GM21619 (cell line): ENCODE results near the gene TLK1.
"Not testable (repeated sequence)": the region's sequence is repeated elsewhere in the genome, so short reads cannot be mapped to it uniquely, and the experiment has no call there.

ENCODE experiments used
- ATAC-seq: cut with Tn5 transposase; IDR thresholded peaks from one replicate; pipeline ENCODE4 v1.9.1; 2021; ENCODE audit not compliant: unreplicated experiment

The TLK1 gene

GRCh38 chr2:171169839-171170238, 9.1 kb upstream of the TLK1 start:
- no peak for ATAC-seq

GRCh38 chr2:171169333-171169732, 8.6 kb upstream of the TLK1 start:
- no peak for ATAC-seq

DNA sequence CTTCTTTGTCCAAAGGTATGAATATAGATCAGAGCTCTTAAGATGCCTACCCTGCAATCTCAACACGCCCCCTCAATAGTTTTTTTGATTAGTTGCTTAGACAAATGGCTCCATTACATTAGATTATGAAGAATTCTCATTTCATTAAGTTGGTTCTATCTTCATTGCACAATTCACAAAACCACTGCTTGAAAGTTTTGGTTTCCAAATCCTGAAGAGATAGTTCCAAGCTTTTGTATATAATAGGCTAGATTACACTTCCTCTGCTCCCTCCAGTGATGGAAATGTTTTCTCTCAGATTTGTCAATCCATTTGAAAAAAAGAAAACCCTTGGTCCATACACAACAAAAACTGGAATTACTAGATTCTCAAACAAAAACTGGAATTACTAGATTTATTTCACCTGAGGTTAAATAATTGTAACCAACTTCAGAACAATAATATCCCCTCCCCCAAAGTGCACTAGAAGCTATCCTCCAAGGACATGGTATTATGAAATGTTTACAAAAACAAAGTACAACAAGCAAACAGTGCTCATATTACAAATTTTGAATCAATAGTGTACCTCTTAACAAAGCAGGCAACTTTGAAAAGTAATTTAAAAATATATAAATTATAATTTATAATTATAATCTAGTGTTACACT, 6.8 kb upstream of the TLK1 start:
- ATAC-seq = no peak

DNA sequence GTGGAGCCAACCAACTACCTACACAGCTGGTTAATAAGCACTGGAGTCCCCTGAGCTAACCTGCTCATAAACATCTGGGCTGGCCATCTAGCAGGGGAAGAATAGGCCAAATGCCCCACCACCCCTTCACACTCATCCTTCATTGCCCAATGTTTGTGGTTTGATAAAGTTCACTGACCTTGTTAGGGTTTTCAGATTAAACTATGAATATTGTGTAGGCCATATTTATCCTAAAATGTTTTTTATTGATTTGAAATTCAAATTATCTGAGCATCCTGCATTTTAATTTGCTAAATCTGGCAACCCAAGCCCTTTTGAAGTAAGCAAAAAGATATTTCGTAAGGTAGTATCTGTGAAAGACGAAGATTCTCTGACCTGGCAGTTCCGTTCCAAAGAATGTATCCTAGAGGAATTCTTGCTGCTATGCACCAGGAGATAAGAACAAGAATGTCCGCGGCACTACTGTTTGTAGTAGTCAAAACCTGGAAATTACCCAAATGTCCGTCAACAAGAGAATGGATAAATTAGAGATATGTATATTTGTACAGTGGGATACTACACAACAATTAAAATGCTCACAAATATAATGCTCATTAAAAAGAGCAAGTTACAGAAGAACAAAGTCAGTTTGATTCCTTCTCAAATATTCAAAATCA, 5.8 kb upstream of the TLK1 start:
- no peak for ATAC-seq

GRCh38 chr2:171165967-171166327, 5.3 kb upstream of the TLK1 start:
- no peak for ATAC-seq

GRCh38 chr2:171163261-171163660, 2.6 kb upstream of the TLK1 start:
- ATAC-seq = no peak

GRCh38 chr2:171162522-171163197, 2.0 kb upstream of the TLK1 start:
- not testable (repeated sequence) for ATAC-seq

GRCh38 chr2:171160956-171161740, 455 bp upstream of the TLK1 start:
- ATAC-seq = peak; percentile 58

DNA sequence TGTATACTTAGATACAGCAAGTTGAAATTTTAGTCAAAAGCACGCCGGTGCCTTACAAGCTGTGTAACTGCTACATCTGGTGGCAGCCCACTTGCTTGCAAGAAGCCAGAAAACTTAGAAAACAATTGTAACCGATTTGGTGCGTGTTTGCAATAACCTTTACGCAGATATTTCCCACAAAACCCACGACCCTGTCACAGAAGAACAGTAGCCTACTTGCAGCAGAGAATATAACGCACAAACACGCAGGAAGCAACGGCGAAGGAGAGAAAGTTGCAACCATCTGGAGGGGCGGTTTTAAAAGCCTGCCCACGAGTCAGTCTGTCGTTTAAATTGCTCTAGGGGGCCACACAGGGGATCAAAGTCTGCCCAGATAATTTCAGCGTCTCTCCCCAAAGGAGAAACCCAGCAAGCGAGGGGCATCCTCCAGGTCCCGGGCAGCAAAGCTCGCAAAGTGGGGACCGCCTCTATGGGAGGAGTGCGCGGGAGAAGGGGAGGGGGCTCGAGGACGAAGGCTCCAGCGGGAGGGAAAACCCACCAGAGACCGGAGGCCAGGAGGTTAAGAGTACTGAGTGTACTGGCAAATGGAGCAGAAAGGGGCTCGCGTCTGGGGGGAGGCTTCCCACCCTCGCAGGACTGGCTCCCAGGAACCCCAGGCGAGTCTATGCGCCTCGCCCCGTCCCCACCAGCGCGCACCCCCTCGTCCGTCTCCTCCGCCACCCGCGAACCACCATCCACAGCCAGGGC, 1.1 kb downstream of the TLK1 start:
- ATAC-seq = peak; percentile 7

GRCh38 chr2:171158790-171159371, 1.8 kb downstream of the TLK1 start:
- no peak for ATAC-seq

DNA sequence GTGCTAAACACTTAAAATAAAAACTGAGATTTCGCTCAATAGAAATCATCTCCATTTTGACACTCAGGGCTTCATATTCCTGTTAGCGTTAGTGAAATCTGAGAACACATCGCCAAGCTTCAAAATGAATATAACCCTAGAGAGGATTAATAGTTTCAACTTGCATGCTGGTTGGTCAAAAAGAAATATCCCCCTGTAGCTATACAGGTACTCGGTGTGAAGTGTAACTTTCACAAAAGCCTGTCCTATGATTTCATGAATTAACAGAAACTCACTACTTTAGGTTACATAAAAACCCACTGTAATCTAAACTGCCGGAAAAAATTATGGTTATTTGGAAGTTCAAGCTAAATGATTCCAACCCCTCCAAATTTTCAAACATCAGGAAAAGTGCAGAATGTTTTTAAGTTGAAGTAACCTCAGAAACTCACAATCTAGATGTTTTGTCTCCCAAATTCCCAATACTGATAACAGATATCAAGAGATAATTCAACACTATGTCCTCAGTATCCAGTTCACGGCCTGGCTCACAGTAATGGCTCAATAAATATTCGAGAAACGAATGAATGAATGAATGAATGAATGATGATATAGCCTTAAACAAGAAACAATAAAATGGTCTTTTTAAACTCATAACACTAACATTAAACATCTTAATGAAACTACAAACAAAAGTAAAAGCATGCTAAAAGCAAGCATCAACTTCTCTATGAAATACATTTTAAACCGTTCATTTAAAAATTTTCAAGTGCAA, 2.5 kb downstream of the TLK1 start:
- ATAC-seq = no peak

DNA sequence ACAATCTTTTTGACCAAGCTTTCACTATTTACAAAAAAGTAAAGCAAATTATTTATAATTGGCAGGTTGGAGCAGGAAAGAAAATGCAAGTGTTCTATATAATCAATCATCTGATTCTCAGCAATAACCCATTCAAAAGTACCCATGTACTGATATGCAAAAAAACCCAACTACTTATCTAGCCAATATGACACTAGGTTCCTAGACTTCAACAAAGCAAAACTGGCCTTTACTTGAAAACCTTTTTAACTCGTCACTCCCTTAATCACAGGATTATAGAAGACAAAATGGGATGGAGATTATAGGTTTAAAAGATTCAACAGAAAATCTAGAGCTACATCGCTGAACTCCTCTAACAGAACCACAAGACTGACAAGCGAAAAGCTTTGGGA, 3.6 kb downstream of the TLK1 start:
- ATAC-seq = no peak

DNA sequence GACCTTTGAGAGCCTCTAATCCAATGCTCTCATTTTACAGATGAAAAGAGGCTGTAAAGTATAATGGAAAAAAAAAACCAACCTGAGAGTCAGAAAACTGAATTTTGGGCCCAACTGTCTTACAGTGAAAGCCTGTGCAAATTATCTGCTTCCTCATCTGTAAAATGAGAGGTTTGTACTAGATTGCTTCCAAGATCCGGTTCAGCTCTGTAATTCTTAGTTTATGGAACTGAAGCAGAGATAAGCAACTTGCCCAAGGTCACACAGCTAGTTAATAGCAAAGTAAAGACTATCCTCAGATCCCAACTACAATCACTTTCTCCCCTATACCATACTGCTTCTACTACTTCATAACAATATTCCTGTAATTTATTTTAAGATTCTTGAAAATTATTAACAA, 6.3 kb downstream of the TLK1 start:
- ATAC-seq = no peak

GRCh38 chr2:171150694-171151285, 9.9 kb downstream of the TLK1 start:
- no peak for ATAC-seq

GRCh38 chr2:171149986-171150693, 10.6 kb downstream of the TLK1 start:
- no peak for ATAC-seq

DNA sequence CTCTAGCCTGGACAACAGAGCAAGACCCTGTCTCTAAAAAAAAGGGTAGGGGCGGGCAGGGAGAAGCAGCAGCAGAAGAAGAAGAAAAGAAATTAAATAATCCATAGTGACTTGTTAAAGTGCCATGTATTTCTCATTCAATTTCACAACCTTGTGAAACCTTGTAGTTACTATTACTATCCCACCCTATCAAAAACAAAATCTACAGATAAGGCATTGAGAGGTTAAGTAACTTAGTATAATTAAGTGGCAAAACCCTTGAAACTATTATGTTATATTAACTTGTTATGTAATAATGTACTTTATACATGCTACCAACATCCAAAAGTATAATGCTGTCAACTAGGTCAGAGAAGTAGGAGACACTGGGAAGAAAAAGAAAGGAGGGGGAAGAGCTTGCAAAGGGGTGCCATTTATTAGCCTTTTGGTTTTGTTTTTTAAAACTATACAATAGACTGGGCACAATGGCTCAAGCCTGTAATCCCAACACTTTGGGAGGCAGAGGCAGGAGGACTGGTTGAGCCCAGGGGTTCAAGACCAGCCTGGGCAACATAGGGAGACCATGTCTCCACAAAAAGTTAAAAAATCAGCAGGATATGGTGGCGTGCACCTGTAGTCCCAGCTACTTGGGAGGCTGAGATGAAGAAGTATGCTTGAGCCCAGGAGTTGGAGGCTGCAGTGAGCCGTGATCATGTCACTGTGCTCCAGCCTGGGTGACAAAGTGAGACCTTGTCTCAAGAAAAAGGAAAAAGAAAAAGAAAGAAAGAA, 11.3 kb downstream of the TLK1 start:
- ATAC-seq = no peak

DNA sequence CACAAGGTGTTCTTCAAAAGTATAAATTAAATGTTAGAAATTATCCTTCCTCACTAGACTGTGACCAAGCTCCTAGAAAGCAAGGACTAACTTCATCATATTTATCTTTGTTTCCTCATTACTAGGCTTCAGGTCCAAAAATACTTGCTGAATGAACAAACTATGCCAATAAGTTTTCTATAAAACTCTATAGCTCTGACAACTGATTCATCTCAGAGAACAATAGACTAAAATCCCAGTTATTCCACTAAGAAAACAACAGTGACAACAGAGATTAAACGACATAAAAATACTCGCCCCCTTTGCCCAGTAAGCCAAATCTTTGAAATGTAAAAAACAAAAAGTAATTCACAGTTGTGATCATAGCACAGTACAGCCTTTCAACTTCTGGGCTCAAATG, 13.6 kb downstream of the TLK1 start:
- no peak for ATAC-seq

- no peak for ATAC-seq
Observed at GRCh38 chr2:171146633-171147032, 14.1 kb downstream of the TLK1 start.
